GM23248 (cell line): ENCODE measurements around the gene PPM1H. TPM values are rescaled to one million over a fixed set of nuclear protein-coding genes. Genes with fewer than 3 reads are reported as not detected.

Source experiments
- DNase-seq: peaks from one replicate; pipeline ENCODE4 v3.0.0-alpha.2; 2015
- H2AFZ ChIP-seq: fragments of 200-600 bp; sonication (generic); 2 replicates; pipeline ENCODE4 v1.6.1; 2016; ENCODE audit warnings: antibody characterized with exemption
- H3F3A ChIP-seq: fragments of 200-600 bp; sonication (generic); 2 replicates; pipeline ENCODE4 v1.6.1; 2016; ENCODE audit warnings: mild to moderate bottlenecking, antibody characterized with exemption, mixed run types; ENCODE audit not compliant: insufficient read depth
- H3K27ac ChIP-seq: fragments of 200-600 bp; sonication (generic); 2 replicates; pipeline ENCODE4 v1.5.1; 2016; ENCODE audit warnings: mild to moderate bottlenecking
- H3K27me3 ChIP-seq: fragments of 200-600 bp; sonication (generic); replicated peaks from 2 replicates; pipeline ENCODE4 v1.6.1; 2016; ENCODE audit warnings: mild to moderate bottlenecking; ENCODE audit not compliant: insufficient read depth
- H3K36me3 ChIP-seq: fragments of 200-600 bp; sonication (generic); 2 replicates; pipeline ENCODE4 v1.6.1; 2016; ENCODE audit warnings: low read depth, mild to moderate bottlenecking
- H3K4me1 ChIP-seq: fragments of 200-600 bp; sonication (generic); 2 replicates; pipeline ENCODE4 v1.6.1; 2016; ENCODE audit warnings: mild to moderate bottlenecking; ENCODE audit not compliant: insufficient read depth
- H3K4me2 ChIP-seq: fragments of 200-600 bp; sonication (generic); one replicate; pipeline ENCODE4 v1.6.1; 2016; ENCODE audit warnings: mild to moderate bottlenecking; ENCODE audit not compliant: unreplicated experiment
- H3K4me3 ChIP-seq: fragments of 200-600 bp; sonication (generic); 2 replicates; pipeline ENCODE4 v1.5.1; 2016; ENCODE audit warnings: mild to moderate bottlenecking
- H3K79me2 ChIP-seq: fragments of 200-600 bp; sonication (generic); 2 replicates; pipeline ENCODE4 v1.6.1; 2016; ENCODE audit warnings: mild to moderate bottlenecking; ENCODE audit not compliant: insufficient read depth
- H3K9ac ChIP-seq: fragments of 200-600 bp; sonication (generic); 2 replicates; pipeline ENCODE4 v1.6.1; 2016; ENCODE audit warnings: mild to moderate bottlenecking
- H3K9me2 ChIP-seq: fragments of 200-600 bp; sonication (generic); 2 replicates; pipeline ENCODE4 v1.6.1; 2016; ENCODE audit warnings: mixed run types, mild to moderate bottlenecking, moderate library complexity; ENCODE audit not compliant: insufficient read depth
- H3K9me3 ChIP-seq: fragments of 200-600 bp; sonication (generic); one replicate; pipeline ENCODE4 v1.6.1; 2017; ENCODE audit warnings: low read depth
- H4K20me1 ChIP-seq: fragments of 200-600 bp; sonication (generic); 2 replicates; pipeline ENCODE4 v1.6.0; 2016; ENCODE audit not compliant: insufficient read depth
- EZH2 ChIP-seq: fragments of 200-600 bp; sonication (generic); IDR thresholded peaks from 2 replicates; pipeline ENCODE4 v1.6.1; 2018; ENCODE audit warnings: antibody characterized with exemption, mild to moderate bottlenecking; ENCODE audit not compliant: insufficient read depth, poor library complexity, severe bottlenecking
- EZH2phosphoT487 ChIP-seq: fragments of 200-600 bp; sonication (generic); IDR thresholded peaks from 2 replicates; pipeline ENCODE4 v1.6.1; 2018; ENCODE audit warnings: antibody characterized with exemption, moderate library complexity, mild to moderate bottlenecking, low read depth; ENCODE audit not compliant: insufficient read depth
- WGBS, 2 experiments: methylation state at CpG; one replicate each; pipeline ENCODE4 v1.1.6; 2015 to 2017; ENCODE audit warnings: low lambda C conversion rate in 2 of 2, low coverage in 1 of 2; ENCODE audit errors: missing lambda C conversion rate in 2 of 2; 5-methylcytosine and 5-hydroxymethylcytosine counted together
- in situ Hi-C: fragments of 300-500 bp; cut with MboI; formaldehyde crosslinking; loops from 2 replicates; pipeline ENCODE4 v1.15.0; 2020
- polyA plus RNA-seq: library from polyadenylated mRNA; unstranded; fragments of >200 nt; fragmentation: Nextera tagmentation; extraction: Ambion mirVana; gene quantifications from 2 replicates; pipeline ENCODE4 v1.2.1, GENCODE V29; 2016
- total RNA-seq: library from RNA; depleted of rRNA; stranded (reverse); fragments of >200 nt; shearing (Covaris generic); gene quantifications from 2 replicates; pipeline ENCODE4 v1.2.3, GENCODE V29; 2014

PPM1H gene
- total and polyA plus RNA-seq, 2 experiments from 2014 or later, result 0.13 to 1.2 TPM

GRCh38 chr12:62977418-62977817 is 42.5 kb upstream of the PPM1H start:
- Histone ChIP-seq H3K79me2 (no peaks in the 10 kb centered on the region), H3K36me3 (no peaks in the 10 kb centered on the region), H3K4me3 (no peak overlapping the region), H3K4me2 (no peak overlapping the region), H3K9me2 (no peaks in the 10 kb centered on the region), H3K27ac (no peak overlapping the region), H4K20me1 (no peaks in the 10 kb centered on the region), H3K4me1 (no peaks in the 10 kb centered on the region), H2AFZ (peak overlapping the region; percentile 38; the same call in 1 of the 2 replicates), H3K9me3 (no peaks in the 10 kb centered on the region), H3K27me3 (peaks cover 3% of the 10 kb centered on the region; the same call in 1 of the 2 replicates), H3K9ac (no peak overlapping the region), H3F3A (no peaks in the 10 kb centered on the region)
- no peak for TF ChIP-seq EZH2phosphoT487
- no peak for TF ChIP-seq EZH2
- in situ Hi-C loops, result no loop called here
- 1 to 2% methylated on average over 5 of the region's 5 CpGs for WGBS, 2 experiments
- DNase-seq, result peak; percentile 27

GRCh38 chr12:62976110-62976662 is 41.2 kb upstream of the PPM1H start:
- in situ Hi-C loops, result no loop called here
- no peaks in the 10 kb centered on the region for H3K9me2 ChIP-seq
- H3K27ac ChIP-seq, result no peak overlapping the region
- no peaks in the 10 kb centered on the region for H4K20me1 ChIP-seq
- H3K9me3 ChIP-seq, result no peaks in the 10 kb centered on the region
- no peak for TF ChIP-seq EZH2
- no peaks in the 10 kb centered on the region for H3K4me1 ChIP-seq
- H3K4me2 ChIP-seq, result no peak overlapping the region
- H3K36me3 ChIP-seq, result no peaks in the 10 kb centered on the region
- H3K79me2 ChIP-seq, result no peaks in the 10 kb centered on the region
- no peak overlapping the region for H3K9ac ChIP-seq
- H2AFZ ChIP-seq, result no peak overlapping the region
- peaks cover 3% of the 10 kb centered on the region; the same call in 1 of the 2 replicates for H3K27me3 ChIP-seq
- 63 to 68% methylated on average over 4 of the region's 4 CpGs for WGBS, 2 experiments
- no peak for DNase-seq
- H3K4me3 ChIP-seq, result no peak overlapping the region
- no peaks in the 10 kb centered on the region for H3F3A ChIP-seq

GRCh38 chr12:62971769-62972525 is 37.0 kb upstream of the PPM1H start:
- no peak for TF ChIP-seq EZH2
- no peak for TF ChIP-seq EZH2phosphoT487
- in situ Hi-C loops, result no loop called here

GRCh38 chr12:62969695-62970094 is 34.7 kb upstream of the PPM1H start:
- no peak for DNase-seq
- peaks cover 10% of the 10 kb centered on the region; the same call in 1 of the 2 replicates for H3K27me3 ChIP-seq
- H2AFZ ChIP-seq, result no peak overlapping the region
- TF ChIP-seq EZH2 (no peak), EZH2phosphoT487 (no peak)
- no peak overlapping the region for H3K4me3 ChIP-seq
- no peaks in the 10 kb centered on the region for H3K79me2 ChIP-seq
- H3K4me1 ChIP-seq, result no peaks in the 10 kb centered on the region
- no peaks in the 10 kb centered on the region for H4K20me1 ChIP-seq
- H3K36me3 ChIP-seq, result no peaks in the 10 kb centered on the region
- no peaks in the 10 kb centered on the region for H3K9me3 ChIP-seq
- H3K27ac ChIP-seq, result no peak overlapping the region
- H3K9me2 ChIP-seq, result no peaks in the 10 kb centered on the region
- no peak overlapping the region for H3K4me2 ChIP-seq
- no peak overlapping the region for H3K9ac ChIP-seq
- no peaks in the 10 kb centered on the region for H3F3A ChIP-seq
- 54 to 57% methylated on average over 7 of the region's 7 CpGs for WGBS, 2 experiments
- in situ Hi-C loops, result no loop called here

More at GRCh38 chr12:62971769-62972525, 37.0 kb upstream of the PPM1H start:
- H3K9me2 ChIP-seq, result no peaks in the 10 kb centered on the region
- H3F3A ChIP-seq, result no peaks in the 10 kb centered on the region
- no peaks in the 10 kb centered on the region for H3K9me3 ChIP-seq
- no peaks in the 10 kb centered on the region for H4K20me1 ChIP-seq
- H3K4me3 ChIP-seq, result no peak overlapping the region
- H2AFZ ChIP-seq, result no peak overlapping the region
- DNase-seq, result no peak
- no peak overlapping the region for H3K4me2 ChIP-seq
- H3K9ac ChIP-seq, result no peak overlapping the region
- no peaks in the 10 kb centered on the region for H3K79me2 ChIP-seq
- peaks cover 10% of the 10 kb centered on the region; the same call in 1 of the 2 replicates for H3K27me3 ChIP-seq
- WGBS, 2 experiments, result 42 to 64% methylated on average over 1 of the region's 1 CpG
- H3K27ac ChIP-seq, result no peak overlapping the region
- H3K4me1 ChIP-seq, result no peaks in the 10 kb centered on the region
- H3K36me3 ChIP-seq, result no peaks in the 10 kb centered on the region
